HepG2 (cell line): ENCODE data around the gene CDC123. TPM values are rescaled to one million over a fixed set of nuclear protein-coding genes. Genes with fewer than 3 reads are reported as not detected.
A peak's percentile ranks its signal among the peaks of the same experiment; 100 is the strongest.

Source experiments
- ARNT ChIP-seq: fragments of 450-650 bp; IDR thresholded peaks from 2 replicates; pipeline ENCODE4 v1.6.1; 2017
- CEBPG ChIP-seq: IDR thresholded peaks from 2 replicates; pipeline ENCODE4 v1.6.1; 2016
- ELF3 ChIP-seq: IDR thresholded peaks from 2 replicates; pipeline ENCODE4 v1.6.1; 2016; ENCODE audit warnings: missing genetic modification reagents, missing compliant biosample characterization
- HNRNPUL1 ChIP-seq: fragments of 200-400 bp; formaldehyde crosslinking; IDR thresholded peaks from 2 replicates; pipeline ENCODE4 v1.6.1; 2017; ENCODE audit warnings: low read depth, mild to moderate bottlenecking, low read length, moderate library complexity
- IRF2 ChIP-seq: IDR thresholded peaks from 2 replicates; pipeline ENCODE4 v1.6.1; 2018; ENCODE audit warnings: missing genetic modification reagents, missing compliant biosample characterization
- KLF16 ChIP-seq, 2 experiments: sonication (generic) in 1 of 2; formaldehyde crosslinking in 1 of 2; IDR thresholded peaks; 2 replicates each; pipeline versions ENCODE4 v1.6.1 to v1.8.0; 2016 to 2023; ENCODE audit warnings: missing genetic modification reagents in 2 of 2, missing compliant biosample characterization in 1 of 2
- MTF2 ChIP-seq: sonication (generic); formaldehyde crosslinking; IDR thresholded peaks from 2 replicates; pipeline ENCODE4 v1.5.0; 2020; ENCODE audit warnings: missing genetic modification reagents, borderline replicate concordance
- MYNN ChIP-seq: sonication (generic); formaldehyde crosslinking; IDR thresholded peaks from 2 replicates; pipeline ENCODE4 v1.4.0; 2020; ENCODE audit warnings: mild to moderate bottlenecking, low read depth, missing genetic modification reagents
- SALL1 ChIP-seq: sonication (generic); formaldehyde crosslinking; IDR thresholded peaks from 2 replicates; pipeline ENCODE4 v1.8.0; 2022; ENCODE audit warnings: mild to moderate bottlenecking, missing genetic modification reagents
- SRSF4 ChIP-seq: fragments of 200-400 bp; formaldehyde crosslinking; IDR thresholded peaks from one replicate; pipeline ENCODE4 v1.6.1; 2018; ENCODE audit warnings: mild to moderate bottlenecking, low read depth, low read length, moderate library complexity; ENCODE audit not compliant: poor library complexity, severe bottlenecking
- TBP ChIP-seq: sonication (generic); formaldehyde crosslinking; IDR thresholded peaks from 2 replicates; pipeline ENCODE4 v1.5.0; 2020; ENCODE audit warnings: missing genetic modification reagents
- ZMYM2 ChIP-seq: sonication (generic); formaldehyde crosslinking; IDR thresholded peaks from 2 replicates; pipeline ENCODE4 v1.8.0; 2022; ENCODE audit warnings: mild to moderate bottlenecking, missing genetic modification reagents
- ZNF296 ChIP-seq: sonication (generic); formaldehyde crosslinking; conservative IDR thresholded peaks from 2 replicates; pipeline ENCODE4 v1.5.0; 2020; ENCODE audit warnings: mild to moderate bottlenecking, missing genetic modification reagents
- ZNF331 ChIP-seq: sonication (generic); formaldehyde crosslinking; IDR thresholded peaks from 2 replicates; pipeline ENCODE4 v1.4.0; 2020; ENCODE audit warnings: missing genetic modification reagents
- ZNF546 ChIP-seq: sonication (generic); formaldehyde crosslinking; conservative IDR thresholded peaks from 2 replicates; pipeline ENCODE4 v1.8.1; 2023; ENCODE audit warnings: mild to moderate bottlenecking, missing genetic modification reagents
- ZNF652 ChIP-seq: IDR thresholded peaks from 2 replicates; pipeline ENCODE4 v1.6.1; 2016; ENCODE audit warnings: low read depth, borderline replicate concordance
- polyA plus RNA-seq, 8 experiments: library from polyadenylated mRNA; depleted of rRNA in 3 of 8; stranded (reverse) in 7 of 8; unstranded in 1 of 8; fragments of >200 nt; fragmentation: Illumina TruSeq in 4 of 8; extraction: Trizol in 4 of 8; gene quantifications; 2 replicates each; pipeline versions ENCODE4 v1.2.1 to v1.2.3, GENCODE V29; 2011 to 2016; ENCODE audit warnings: low read depth in 4 of 8, missing spikeins in 1 of 8, mixed read lengths in 1 of 8; ENCODE audit not compliant: insufficient read depth in 1 of 8
- total RNA-seq, 5 experiments: library from RNA; depleted of rRNA; stranded (reverse); fragments of >200 nt; fragmentation: Illumina TruSeq; extraction: Trizol; gene quantifications; 2 replicates each; pipeline ENCODE4 v1.2.3, GENCODE V29; 2016; ENCODE audit warnings: low read depth in 1 of 5
- TF ChIP-seq, protein P1 (sequence below): sonication (generic); formaldehyde crosslinking; IDR thresholded peaks from 2 replicates; pipeline ENCODE4 v1.4.0; 2020; ENCODE audit warnings: missing genetic modification reagents
- TF ChIP-seq, protein P2 (sequence below): sonication (generic); formaldehyde crosslinking; IDR thresholded peaks from 2 replicates; pipeline ENCODE4 v1.5.0; 2020; ENCODE audit warnings: missing genetic modification reagents
- TF ChIP-seq, protein P3 (sequence below): IDR thresholded peaks from 2 replicates; pipeline ENCODE4 v1.6.1; 2018; ENCODE audit warnings: missing genetic modification reagents
- TF ChIP-seq, protein P4 (sequence below): sonication (generic); formaldehyde crosslinking; IDR thresholded peaks from 2 replicates; pipeline ENCODE4 v1.4.0; 2020; ENCODE audit warnings: mild to moderate bottlenecking, missing genetic modification reagents, borderline replicate concordance
- TF ChIP-seq, protein P5 (sequence below): conservative IDR thresholded peaks from 2 replicates; pipeline ENCODE4 v1.6.1; 2018; ENCODE audit warnings: missing genetic modification reagents

CDC123 gene
- total and polyA plus RNA-seq, 2 of the 13 experiments (the other 11 are each of a cell fraction or from before 2014, with no cell fraction given), result 63.3 to 153 TPM

DNA sequence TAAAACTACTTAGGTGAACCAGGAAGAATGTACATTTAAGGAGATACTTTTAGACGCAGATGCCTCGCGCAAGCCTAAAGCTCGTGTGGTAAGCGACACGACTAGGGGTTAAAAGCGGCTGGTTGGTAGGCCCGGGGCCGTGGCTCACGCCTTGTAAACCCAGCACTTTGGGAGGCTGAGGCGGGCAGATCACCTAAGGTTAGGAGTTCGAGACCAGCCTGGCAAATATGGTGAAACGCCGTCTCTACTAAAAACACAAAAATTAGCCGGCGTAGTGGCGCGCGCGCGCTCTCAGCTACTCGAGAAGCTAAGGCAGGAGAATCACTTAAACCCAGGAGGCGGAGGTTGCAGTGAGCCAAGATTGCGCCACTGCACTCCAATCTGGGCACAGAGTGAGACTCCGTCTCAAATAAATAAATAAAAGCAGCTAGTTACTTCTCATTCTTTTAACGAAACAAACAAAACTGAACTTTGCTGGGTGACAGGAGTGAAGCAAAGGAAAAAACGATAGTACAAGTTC, 1.2 kb upstream of the CDC123 start (continued):
- TF ChIP-seq, protein P1, sequence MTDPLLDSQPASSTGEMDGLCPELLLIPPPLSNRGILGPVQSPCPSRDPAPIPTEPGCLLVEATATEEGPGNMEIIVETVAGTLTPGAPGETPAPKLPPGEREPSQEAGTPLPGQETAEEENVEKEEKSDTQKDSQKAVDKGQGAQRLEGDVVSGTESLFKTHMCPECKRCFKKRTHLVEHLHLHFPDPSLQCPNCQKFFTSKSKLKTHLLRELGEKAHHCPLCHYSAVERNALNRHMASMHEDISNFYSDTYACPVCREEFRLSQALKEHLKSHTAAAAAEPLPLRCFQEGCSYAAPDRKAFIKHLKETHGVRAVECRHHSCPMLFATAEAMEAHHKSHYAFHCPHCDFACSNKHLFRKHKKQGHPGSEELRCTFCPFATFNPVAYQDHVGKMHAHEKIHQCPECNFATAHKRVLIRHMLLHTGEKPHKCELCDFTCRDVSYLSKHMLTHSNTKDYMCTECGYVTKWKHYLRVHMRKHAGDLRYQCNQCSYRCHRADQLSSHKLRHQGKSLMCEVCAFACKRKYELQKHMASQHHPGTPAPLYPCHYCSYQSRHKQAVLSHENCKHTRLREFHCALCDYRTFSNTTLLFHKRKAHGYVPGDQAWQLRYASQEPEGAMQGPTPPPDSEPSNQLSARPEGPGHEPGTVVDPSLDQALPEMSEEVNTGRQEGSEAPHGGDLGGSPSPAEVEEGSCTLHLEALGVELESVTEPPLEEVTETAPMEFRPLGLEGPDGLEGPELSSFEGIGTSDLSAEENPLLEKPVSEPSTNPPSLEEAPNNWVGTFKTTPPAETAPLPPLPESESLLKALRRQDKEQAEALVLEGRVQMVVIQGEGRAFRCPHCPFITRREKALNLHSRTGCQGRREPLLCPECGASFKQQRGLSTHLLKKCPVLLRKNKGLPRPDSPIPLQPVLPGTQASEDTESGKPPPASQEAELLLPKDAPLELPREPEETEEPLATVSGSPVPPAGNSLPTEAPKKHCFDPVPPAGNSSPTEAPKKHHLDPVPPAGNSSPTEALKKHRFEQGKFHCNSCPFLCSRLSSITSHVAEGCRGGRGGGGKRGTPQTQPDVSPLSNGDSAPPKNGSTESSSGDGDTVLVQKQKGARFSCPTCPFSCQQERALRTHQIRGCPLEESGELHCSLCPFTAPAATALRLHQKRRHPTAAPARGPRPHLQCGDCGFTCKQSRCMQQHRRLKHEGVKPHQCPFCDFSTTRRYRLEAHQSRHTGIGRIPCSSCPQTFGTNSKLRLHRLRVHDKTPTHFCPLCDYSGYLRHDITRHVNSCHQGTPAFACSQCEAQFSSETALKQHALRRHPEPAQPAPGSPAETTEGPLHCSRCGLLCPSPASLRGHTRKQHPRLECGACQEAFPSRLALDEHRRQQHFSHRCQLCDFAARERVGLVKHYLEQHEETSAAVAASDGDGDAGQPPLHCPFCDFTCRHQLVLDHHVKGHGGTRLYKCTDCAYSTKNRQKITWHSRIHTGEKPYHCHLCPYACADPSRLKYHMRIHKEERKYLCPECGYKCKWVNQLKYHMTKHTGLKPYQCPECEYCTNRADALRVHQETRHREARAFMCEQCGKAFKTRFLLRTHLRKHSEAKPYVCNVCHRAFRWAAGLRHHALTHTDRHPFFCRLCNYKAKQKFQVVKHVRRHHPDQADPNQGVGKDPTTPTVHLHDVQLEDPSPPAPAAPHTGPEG (CRISPR knock-in tag), result no peak
- TF ChIP-seq SRSF4 (no peak), ZNF296 (CRISPR knock-in tag) (no peak), TBP (CRISPR knock-in tag) (no peak), HNRNPUL1 (no peak), ZNF546 (CRISPR knock-in tag) (no peak), ARNT (no peak), KLF16 (CRISPR knock-in tag; IDR thresholded peaks at IDR 0.05) (no peak), MYNN (CRISPR knock-in tag) (no peak), ZMYM2 (CRISPR knock-in tag) (0 out of 2 replicates have a peak, but pooled peaks have one; percentile 35), IRF2 (CRISPR knock-in tag) (no peak), ZNF331 (CRISPR knock-in tag) (no peak), SALL1 (CRISPR knock-in tag) (peak; percentile 25; the same call in 1 of the 2 replicates), MTF2 (CRISPR knock-in tag) (no peak), ZNF652 (CRISPR knock-in tag) (peak; percentile 47; the same call in 1 of the 2 replicates), ELF3 (CRISPR knock-in tag) (no peak), CEBPG (peak; percentile 52)
- TF ChIP-seq, protein P2, sequence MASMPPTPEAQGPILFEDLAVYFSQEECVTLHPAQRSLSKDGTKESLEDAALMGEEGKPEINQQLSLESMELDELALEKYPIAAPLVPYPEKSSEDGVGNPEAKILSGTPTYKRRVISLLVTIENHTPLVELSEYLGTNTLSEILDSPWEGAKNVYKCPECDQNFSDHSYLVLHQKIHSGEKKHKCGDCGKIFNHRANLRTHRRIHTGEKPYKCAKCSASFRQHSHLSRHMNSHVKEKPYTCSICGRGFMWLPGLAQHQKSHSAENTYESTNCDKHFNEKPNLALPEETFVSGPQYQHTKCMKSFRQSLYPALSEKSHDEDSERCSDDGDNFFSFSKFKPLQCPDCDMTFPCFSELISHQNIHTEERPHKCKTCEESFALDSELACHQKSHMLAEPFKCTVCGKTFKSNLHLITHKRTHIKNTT (CRISPR knock-in tag), result no peak
- TF ChIP-seq, protein P3, sequence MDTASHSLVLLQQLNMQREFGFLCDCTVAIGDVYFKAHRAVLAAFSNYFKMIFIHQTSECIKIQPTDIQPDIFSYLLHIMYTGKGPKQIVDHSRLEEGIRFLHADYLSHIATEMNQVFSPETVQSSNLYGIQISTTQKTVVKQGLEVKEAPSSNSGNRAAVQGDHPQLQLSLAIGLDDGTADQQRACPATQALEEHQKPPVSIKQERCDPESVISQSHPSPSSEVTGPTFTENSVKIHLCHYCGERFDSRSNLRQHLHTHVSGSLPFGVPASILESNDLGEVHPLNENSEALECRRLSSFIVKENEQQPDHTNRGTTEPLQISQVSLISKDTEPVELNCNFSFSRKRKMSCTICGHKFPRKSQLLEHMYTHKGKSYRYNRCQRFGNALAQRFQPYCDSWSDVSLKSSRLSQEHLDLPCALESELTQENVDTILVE, result no peak
- TF ChIP-seq, protein P4, sequence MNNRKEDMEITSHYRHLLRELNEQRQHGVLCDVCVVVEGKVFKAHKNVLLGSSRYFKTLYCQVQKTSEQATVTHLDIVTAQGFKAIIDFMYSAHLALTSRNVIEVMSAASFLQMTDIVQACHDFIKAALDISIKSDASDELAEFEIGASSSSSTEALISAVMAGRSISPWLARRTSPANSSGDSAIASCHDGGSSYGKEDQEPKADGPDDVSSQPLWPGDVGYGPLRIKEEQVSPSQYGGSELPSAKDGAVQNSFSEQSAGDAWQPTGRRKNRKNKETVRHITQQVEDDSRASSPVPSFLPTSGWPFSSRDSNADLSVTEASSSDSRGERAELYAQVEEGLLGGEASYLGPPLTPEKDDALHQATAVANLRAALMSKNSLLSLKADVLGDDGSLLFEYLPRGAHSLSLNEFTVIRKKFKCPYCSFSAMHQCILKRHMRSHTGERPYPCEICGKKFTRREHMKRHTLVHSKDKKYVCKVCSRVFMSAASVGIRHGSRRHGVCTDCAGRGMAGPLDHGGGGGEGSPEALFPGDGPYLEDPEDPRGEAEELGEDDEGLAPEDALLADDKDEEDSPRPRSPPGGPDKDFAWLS (CRISPR knock-in tag), result no peak
- TF ChIP-seq, protein P5, sequence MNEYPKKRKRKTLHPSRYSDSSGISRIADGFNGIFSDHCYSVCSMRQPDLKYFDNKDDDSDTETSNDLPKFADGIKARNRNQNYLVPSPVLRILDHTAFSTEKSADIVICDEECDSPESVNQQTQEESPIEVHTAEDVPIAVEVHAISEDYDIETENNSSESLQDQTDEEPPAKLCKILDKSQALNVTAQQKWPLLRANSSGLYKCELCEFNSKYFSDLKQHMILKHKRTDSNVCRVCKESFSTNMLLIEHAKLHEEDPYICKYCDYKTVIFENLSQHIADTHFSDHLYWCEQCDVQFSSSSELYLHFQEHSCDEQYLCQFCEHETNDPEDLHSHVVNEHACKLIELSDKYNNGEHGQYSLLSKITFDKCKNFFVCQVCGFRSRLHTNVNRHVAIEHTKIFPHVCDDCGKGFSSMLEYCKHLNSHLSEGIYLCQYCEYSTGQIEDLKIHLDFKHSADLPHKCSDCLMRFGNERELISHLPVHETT (CRISPR knock-in tag), result no peak
